GM12878 (cell line): ENCODE results near the gene ADCY1. TPM values are rescaled to one million over a fixed set of nuclear protein-coding genes. Genes with fewer than 3 reads are reported as not detected.

Experiments used
- ATAC-seq: fragments of 200-7000 bp; cut with Tn5 transposase; 3 replicates; pipeline ENCODE4 v1.9.1; 2020; ENCODE audit warnings: mild to moderate bottlenecking, moderate library complexity
- BruUV-seq: library from RNA; stranded (reverse); fragments of 400-500 nt; replicated peaks from 2 replicates; lab custom pipeline; 2021; lab: Mats Ljungman, UMichigan
- CTCF ChIA-PET: fragments of 300-600 bp; sonication (Branson Sonifier 250); formaldehyde crosslinking; extraction: SDS; loops from one replicate; lab custom pipeline; 2021; ENCODE audit warnings: inconsistent platforms; lab: Yijun Ruan, JAX
- POLR2A ChIA-PET: fragments of 350-600 bp; formaldehyde crosslinking; extraction: SDS; loops from one replicate; lab custom pipeline; 2021; ENCODE audit warnings: inconsistent platforms; lab: Charles Lee
- RAD21 ChIA-PET: fragments of 300-600 bp; sonication (Branson Sonifier 250); formaldehyde crosslinking; loops from one replicate; lab custom pipeline; 2023; ENCODE audit warnings: antibody characterized with exemption; ENCODE audit not compliant: unreplicated experiment; lab: Charles Lee
- SMC1A ChIA-PET: fragments of 300-600 bp; sonication (Branson Sonifier 250); formaldehyde crosslinking; loops from one replicate; lab custom pipeline; 2023; ENCODE audit not compliant: unreplicated experiment, uncharacterized antibody; lab: Charles Lee
- DNase-seq: peaks from one replicate; pipeline ENCODE4 v3.0.0-alpha.2; 2011; ENCODE audit warnings: low read depth, low spot score
- FAIRE-seq: peaks from 3 replicates; lab custom pipeline; 2011; peaks lifted over from hg19 to GRCh38; lab: Jason Lieb, UNC
- H2AFZ ChIP-seq: 2 replicates; pipeline ENCODE4 v1.6.0; 2011; ENCODE audit warnings: low read depth, low read length, control low read depth; ENCODE audit not compliant: control insufficient read depth
- H3K27ac ChIP-seq: 2 replicates; pipeline ENCODE4 v1.5.1; 2011; ENCODE audit warnings: control low read depth; ENCODE audit not compliant: control insufficient read depth, insufficient read depth
- H3K27me3 ChIP-seq, 2 experiments: replicated peaks in 1 of 2; 2 replicates each; pipeline versions ENCODE4 v1.6.0 to v1.6.1; 2011; ENCODE audit warnings: low read length in 1 of 2; ENCODE audit not compliant: control insufficient read depth in 2 of 2, insufficient read depth in 2 of 2
- H3K36me3 ChIP-seq, 2 experiments: 2 replicates each; pipeline ENCODE4 v1.5.1; 2011; ENCODE audit warnings: low read length in 1 of 2; ENCODE audit not compliant: control insufficient read depth in 2 of 2, insufficient read depth in 2 of 2
- H3K4me1 ChIP-seq: 2 replicates; pipeline ENCODE4 v1.6.1; 2011; ENCODE audit warnings: mild to moderate bottlenecking, low read length, moderate library complexity, mixed read lengths; ENCODE audit not compliant: control insufficient read depth, insufficient read depth
- H3K4me2 ChIP-seq: 2 replicates; pipeline ENCODE4 v1.6.0; 2011; ENCODE audit warnings: control low read depth; ENCODE audit not compliant: control insufficient read depth, insufficient read depth
- H3K4me3 ChIP-seq: fragments of 200-600 bp; sonication (generic); 2 replicates; pipeline ENCODE4 v1.5.1; 2016
- H3K79me2 ChIP-seq: 2 replicates; pipeline ENCODE4 v1.6.0; 2011; ENCODE audit warnings: low read length; ENCODE audit not compliant: control insufficient read depth, insufficient read depth
- H3K9ac ChIP-seq: 2 replicates; pipeline ENCODE4 v1.8.0; 2011; ENCODE audit warnings: low read length, control low read depth, mixed read lengths; ENCODE audit not compliant: control insufficient read depth, insufficient read depth
- H3K9me3 ChIP-seq: replicated peaks from 3 replicates; pipeline ENCODE4 v1.5.1; 2011; ENCODE audit warnings: mild to moderate bottlenecking, low read length; ENCODE audit not compliant: control insufficient read depth, insufficient read depth
- H4K20me1 ChIP-seq: 2 replicates; pipeline ENCODE4 v1.6.0; 2011; ENCODE audit not compliant: control insufficient read depth, insufficient read depth
- IRF5 ChIP-seq: fragments of 450-650 bp; IDR thresholded peaks from 2 replicates; pipeline ENCODE4 v1.6.1; 2017; ENCODE audit warnings: borderline replicate concordance
- MAX ChIP-seq: IDR thresholded peaks from 2 replicates; pipeline ENCODE4 v1.6.1; 2012; ENCODE audit warnings: low read depth, low read length, improper control_type of control experiment
- NR2F1 ChIP-seq: fragments of 450-650 bp; conservative IDR thresholded peaks from 2 replicates; pipeline ENCODE4 v1.6.1; 2017; ENCODE audit warnings: mild to moderate bottlenecking
- PKNOX1 ChIP-seq: fragments of 450-650 bp; IDR thresholded peaks from 2 replicates; pipeline ENCODE4 v1.6.1; 2016; ENCODE audit warnings: mild to moderate bottlenecking
- SPI1 ChIP-seq: IDR thresholded peaks from 2 replicates; pipeline ENCODE4 v1.6.1; 2011; ENCODE audit warnings: low read depth, mild to moderate bottlenecking, low read length, moderate library complexity, borderline replicate concordance; ENCODE audit not compliant: insufficient read depth
- TCF3 ChIP-seq: IDR thresholded peaks from 2 replicates; pipeline ENCODE4 v1.6.1; 2012; ENCODE audit warnings: low read depth, mild to moderate bottlenecking, low read length, borderline replicate concordance; ENCODE audit not compliant: insufficient read depth
- ZBTB40 ChIP-seq: fragments of 450-650 bp; IDR thresholded peaks from 2 replicates; pipeline ENCODE4 v1.6.1; 2016; ENCODE audit warnings: mild to moderate bottlenecking, moderate library complexity, borderline replicate concordance
- WGBS: methylation state at CpG from one replicate; pipeline ENCODE4 v1.1.6; 2016; ENCODE audit warnings: low lambda C conversion rate; ENCODE audit not compliant: insufficient replicate concordance, insufficient coverage; ENCODE audit errors: missing lambda C conversion rate; 5-methylcytosine and 5-hydroxymethylcytosine counted together
- in situ Hi-C: fragments of 300-500 bp; cut with MboI; formaldehyde crosslinking; loops from 9 replicates; pipeline ENCODE4 v1.14.3; 2018; ENCODE audit warnings: mixed read lengths
- intact Hi-C: fragments of 100-400 bp; cut with micrococcal nuclease; formaldehyde crosslinking; loops from one replicate; pipeline ENCODE4 v1.14.2; 2022; ENCODE audit not compliant: unreplicated experiment
- polyA plus RNA-seq, 11 experiments: library from polyadenylated mRNA; depleted of rRNA in 4 of 11; unstranded in 6 of 11; stranded (reverse) in 5 of 11; fragments of >200 nt; fragmentation: Nextera tagmentation in 4 of 11; fragmentation: Illumina TruSeq in 1 of 11; extraction: Ambion mirVana in 4 of 11; extraction: Trizol in 1 of 11; gene quantifications; 1 replicate in 1 of 11; 2 replicates in 10 of 11; pipeline versions ENCODE4 v1.2.1 to v1.2.3, GENCODE V29; 2011 to 2016; ENCODE audit warnings: inconsistent platforms in 2 of 11, missing spikeins in 2 of 11, low read depth in 1 of 11
- total RNA-seq, 4 experiments: library from RNA; depleted of rRNA in 3 of 4; stranded (reverse); fragments of >200 nt in 3 of 4; fragmentation: Illumina TruSeq in 1 of 4; extraction: Trizol in 1 of 4; gene quantifications; 2 replicates each; pipeline versions ENCODE4 v1.2.1 to v1.2.3, GENCODE V29; 2013 to 2021

ADCY1 gene
- total and polyA plus RNA-seq, 10 of the 15 experiments (the other 5 are each of a cell fraction or from before 2014, with no cell fraction given) = 0.13 to 1.4 (median 0.45) TPM; not detected in 1

- FAIRE-seq (no peak), DNase-seq (no peak), ATAC-seq (no peak)
- SMC1A ChIA-PET = no interaction called here
- 63% methylated on average over 6 of the region's 6 CpGs for WGBS
- Histone ChIP-seq H3K4me2 (no peak overlapping the region), H3K9me3 (no peaks in the 10 kb centered on the region), H3K4me1 (no peaks in the 10 kb centered on the region), H2AFZ (no peak overlapping the region), H3K36me3 (no peaks in the 10 kb centered on the region), H4K20me1 (no peaks in the 10 kb centered on the region), H3K9ac (no peak overlapping the region), H3K4me3 (no peak overlapping the region), H3K79me2 (no peaks in the 10 kb centered on the region), H3K27ac (no peak overlapping the region), H3K27me3 (no peaks in the 10 kb centered on the region)
- no TSS peak for BruUV-seq
- CTCF ChIA-PET = no interaction called here
- TF ChIP-seq TCF3 (no peak), SPI1 (peak; percentile 41; the same call in 1 of the 2 replicates)
- in situ Hi-C loops (no loop called here), intact Hi-C loops (no loop called here)
- RAD21 ChIA-PET = no interaction called here
- POLR2A ChIA-PET = no interaction called here
Observed at GRCh38 chr7:45651540-45651939, 77.4 kb downstream of the ADCY1 start.

GRCh38 chr7:45652630-45653029 lies 78.5 kb downstream of the ADCY1 start:
- ChIA-PET RAD21 (no interaction called here), SMC1A (no interaction called here), CTCF (no interaction called here), POLR2A (no interaction called here)
- H3K27me3 ChIP-seq = no peaks in the 10 kb centered on the region
- H3K4me1 ChIP-seq = no peaks in the 10 kb centered on the region
- no peak overlapping the region for H3K27ac ChIP-seq
- H3K4me3 ChIP-seq = no peak overlapping the region
- BruUV-seq = no TSS peak
- no peak overlapping the region for H3K9ac ChIP-seq
- DNase-seq (no peak), ATAC-seq (no peak), FAIRE-seq (no peak)
- H3K4me2 ChIP-seq = no peak overlapping the region
- H3K79me2 ChIP-seq = no peaks in the 10 kb centered on the region
- in situ Hi-C loops (no loop called here), intact Hi-C loops (no loop called here)
- no peak overlapping the region for H2AFZ ChIP-seq
- TF ChIP-seq NR2F1 (no peak), MAX (no peak), ZBTB40 (no peak), IRF5 (no peak), PKNOX1 (no peak)
- H3K9me3 ChIP-seq = no peaks in the 10 kb centered on the region
- no peaks in the 10 kb centered on the region for H4K20me1 ChIP-seq
- 48% methylated on average over 2 of the region's 2 CpGs for WGBS
- H3K36me3 ChIP-seq = no peaks in the 10 kb centered on the region
